Neutrophil (primary cell): ENCODE measurements around the gene OVOL2.

Source experiments
- H3K27ac ChIP-seq: fragments of 200-600 bp; sonication (generic); 2 replicates; pipeline ENCODE4 v1.5.1; 2016; ENCODE audit warnings: mild to moderate bottlenecking, moderate library complexity
- H3K27me3 ChIP-seq: fragments of 200-600 bp; sonication (generic); 2 replicates; pipeline ENCODE4 v1.6.0; 2016; ENCODE audit warnings: mild to moderate bottlenecking
- H3K36me3 ChIP-seq: fragments of 200-600 bp; sonication (generic); 2 replicates; pipeline ENCODE4 v1.5.1; 2017
- H3K4me1 ChIP-seq, 2 experiments: fragments of 200-600 bp in 1 of 2; sonication (generic) in 1 of 2; 1 replicate in 1 of 2; 2 replicates in 1 of 2; pipeline versions ENCODE4 v1.5.1 to v1.6.1; 2013 to 2016; ENCODE audit warnings: low read depth in 1 of 2, low read length in 1 of 2, mild to moderate bottlenecking in 1 of 2, moderate library complexity in 1 of 2; ENCODE audit not compliant: control insufficient read depth in 1 of 2, insufficient read depth in 1 of 2
- H3K4me3 ChIP-seq, 2 experiments: fragments of 200-600 bp in 1 of 2; sonication (generic) in 1 of 2; 1 replicate in 1 of 2; 2 replicates in 1 of 2; pipeline ENCODE4 v1.5.1; 2013 to 2016; ENCODE audit warnings: low read depth in 1 of 2, low read length in 1 of 2, mild to moderate bottlenecking in 1 of 2, moderate library complexity in 1 of 2
- H3K9me3 ChIP-seq: fragments of 200-600 bp; sonication (generic); 2 replicates; pipeline ENCODE4 v1.5.1; 2016
- CTCF ChIP-seq: fragments of 200-600 bp; sonication (generic); IDR thresholded peaks from 2 replicates; pipeline ENCODE4 v1.5.1; 2016; ENCODE audit warnings: antibody characterized with exemption

The OVOL2 gene

GRCh38 chr20:18052856-18053255, 4.9 kb downstream of the OVOL2 start:
- Histone ChIP-seq H3K36me3 (no peaks in the 10 kb centered on the region), H3K27me3 (peaks cover 41% of the 10 kb centered on the region), H3K4me3 (no peak overlapping the region), H3K9me3 (no peaks in the 10 kb centered on the region), H3K27ac (no peak overlapping the region), H3K4me1 (peaks cover 36 to 41% of the 10 kb centered on the region in 2 experiments)
- TF ChIP-seq CTCF: no peak

- H3K36me3 ChIP-seq: no peaks in the 10 kb centered on the region
- H3K27ac ChIP-seq: no peak overlapping the region
- H3K4me3 ChIP-seq: no peak overlapping the region
- no peak for TF ChIP-seq CTCF
- H3K27me3 ChIP-seq: peaks cover 28% of the 10 kb centered on the region
- peaks cover 20 to 28% of the 10 kb centered on the region in 2 experiments for H3K4me1 ChIP-seq
- H3K9me3 ChIP-seq: no peaks in the 10 kb centered on the region
Observed at GRCh38 chr20:18050628-18051027, 7.1 kb downstream of the OVOL2 start.

- H3K27me3 ChIP-seq: peaks cover 32% of the 10 kb centered on the region
- H3K4me3 ChIP-seq: no peak overlapping the region
- no peak for TF ChIP-seq CTCF
Observed at GRCh38 chr20:18048176-18048575, 9.5 kb downstream of the OVOL2 start.

GRCh38 chr20:18046535-18046934, 11.2 kb downstream of the OVOL2 start:
- H3K4me3 ChIP-seq: no peak overlapping the region
- no peaks in the 10 kb centered on the region for H3K9me3 ChIP-seq
- H3K36me3 ChIP-seq: no peaks in the 10 kb centered on the region
- H3K4me1 ChIP-seq: peaks cover 7 to 13% of the 10 kb centered on the region in 2 experiments
- TF ChIP-seq CTCF: no peak
- no peak overlapping the region for H3K27ac ChIP-seq
- peaks cover 36% of the 10 kb centered on the region for H3K27me3 ChIP-seq

More at GRCh38 chr20:18048176-18048575, 9.5 kb downstream of the OVOL2 start:
- no peaks in the 10 kb centered on the region for H3K36me3 ChIP-seq
- peaks cover 10 to 16% of the 10 kb centered on the region in 2 experiments for H3K4me1 ChIP-seq
- H3K9me3 ChIP-seq: no peaks in the 10 kb centered on the region
- no peak overlapping the region for H3K27ac ChIP-seq

- H3K9me3 ChIP-seq: no peaks in the 10 kb centered on the region
- no peak overlapping the region for H3K27ac ChIP-seq
- H3K4me3 ChIP-seq: no peak overlapping the region
- H3K4me1 ChIP-seq: peaks cover 0 to 4% of the 10 kb centered on the region in 2 experiments
- no peak for TF ChIP-seq CTCF
- peaks cover 43% of the 10 kb centered on the region for H3K27me3 ChIP-seq
- H3K36me3 ChIP-seq: no peaks in the 10 kb centered on the region
Observed at GRCh38 chr20:18042229-18042628, 15.5 kb downstream of the OVOL2 start.

GRCh38 chr20:18041462-18041861, 16.3 kb downstream of the OVOL2 start:
- no peak overlapping the region for H3K27ac ChIP-seq
- H3K9me3 ChIP-seq: no peaks in the 10 kb centered on the region
- no peak overlapping the region for H3K4me3 ChIP-seq
- H3K36me3 ChIP-seq: no peaks in the 10 kb centered on the region
- TF ChIP-seq CTCF: no peak
- H3K27me3 ChIP-seq: peaks cover 43% of the 10 kb centered on the region
- no peaks in the 10 kb centered on the region for H3K4me1 ChIP-seq
